HepG2 (cell line): ENCODE data around the gene FXYD4. TPM values are rescaled to one million over a fixed set of nuclear protein-coding genes. Genes with fewer than 3 reads are reported as not detected.

Experiments
- IRF9 ChIP-seq: sonication (generic); formaldehyde crosslinking; IDR thresholded peaks from 2 replicates; pipeline ENCODE4 v1.8.0; 2022; ENCODE audit warnings: missing genetic modification reagents, mild to moderate bottlenecking, borderline replicate concordance
- RFXAP ChIP-seq: sonication (generic); formaldehyde crosslinking; IDR thresholded peaks from 2 replicates; pipeline ENCODE4 v1.4.0; 2020; ENCODE audit warnings: missing genetic modification reagents, borderline replicate concordance
- SMYD3 ChIP-seq: sonication (generic); formaldehyde crosslinking; IDR thresholded peaks from 2 replicates; pipeline ENCODE4 v1.8.1; 2023; ENCODE audit warnings: mild to moderate bottlenecking, missing genetic modification reagents
- SYNCRIP ChIP-seq: fragments of 200-400 bp; formaldehyde crosslinking; IDR thresholded peaks from 2 replicates; pipeline ENCODE4 v1.6.1; 2018; ENCODE audit warnings: mild to moderate bottlenecking, low read depth, low read length; ENCODE audit not compliant: insufficient read depth
- TBX3 ChIP-seq: fragments of 450-650 bp; IDR thresholded peaks from 2 replicates; pipeline ENCODE4 v1.6.1; 2017; ENCODE audit warnings: antibody characterized with exemption, mild to moderate bottlenecking, inconsistent platforms, borderline replicate concordance
- ZEB1 ChIP-seq: IDR thresholded peaks from 2 replicates; pipeline ENCODE4 v1.6.1; 2012; ENCODE audit warnings: mild to moderate bottlenecking, low read depth, inconsistent platforms; ENCODE audit not compliant: insufficient replicate concordance
- ZKSCAN1 ChIP-seq: fragments of 150-350 bp; IDR thresholded peaks from 2 replicates; pipeline ENCODE4 v1.6.1; 2014; ENCODE audit warnings: low read length
- ZKSCAN8 ChIP-seq: IDR thresholded peaks from 2 replicates; pipeline ENCODE4 v1.6.1; 2016; ENCODE audit warnings: borderline replicate concordance, missing genetic modification reagents, missing compliant biosample characterization
- ZNF597 ChIP-seq: sonication (generic); formaldehyde crosslinking; IDR thresholded peaks from 2 replicates; pipeline ENCODE4 v1.5.0; 2020; ENCODE audit warnings: missing genetic modification reagents
- ZNF816 ChIP-seq: sonication (generic); formaldehyde crosslinking; IDR thresholded peaks from 2 replicates; pipeline ENCODE4 v1.8.0; 2022; ENCODE audit warnings: missing genetic modification reagents, mild to moderate bottlenecking, borderline replicate concordance
- polyA plus RNA-seq, 8 experiments: library from polyadenylated mRNA; depleted of rRNA in 3 of 8; stranded (reverse) in 7 of 8; unstranded in 1 of 8; fragments of >200 nt; fragmentation: Illumina TruSeq in 4 of 8; extraction: Trizol in 4 of 8; gene quantifications; 2 replicates each; pipeline versions ENCODE4 v1.2.1 to v1.2.3, GENCODE V29; 2011 to 2016; ENCODE audit warnings: low read depth in 4 of 8, missing spikeins in 1 of 8, mixed read lengths in 1 of 8; ENCODE audit not compliant: insufficient read depth in 1 of 8
- total RNA-seq, 5 experiments: library from RNA; depleted of rRNA; stranded (reverse); fragments of >200 nt; fragmentation: Illumina TruSeq; extraction: Trizol; gene quantifications; 2 replicates each; pipeline ENCODE4 v1.2.3, GENCODE V29; 2016; ENCODE audit warnings: low read depth in 1 of 5
- TF ChIP-seq, protein P1 (sequence below): sonication (generic); IDR thresholded peaks from 2 replicates; pipeline ENCODE4 v1.6.1; 2016; ENCODE audit warnings: low read depth, borderline replicate concordance
- TF ChIP-seq, protein P2 (sequence below): sonication (generic); formaldehyde crosslinking; IDR thresholded peaks from 2 replicates; pipeline ENCODE4 v1.4.0; 2020; ENCODE audit warnings: mild to moderate bottlenecking, missing genetic modification reagents
- TF ChIP-seq, protein P3 (sequence below): sonication (generic); formaldehyde crosslinking; IDR thresholded peaks from 2 replicates; pipeline ENCODE4 v1.4.0; 2020; ENCODE audit warnings: mild to moderate bottlenecking, missing genetic modification reagents, borderline replicate concordance
- TF ChIP-seq, protein P4 (sequence below): IDR thresholded peaks from 2 replicates; pipeline ENCODE4 v1.6.1; 2016; ENCODE audit warnings: mild to moderate bottlenecking
- TF ChIP-seq, protein P5 (sequence below): sonication (generic); formaldehyde crosslinking; IDR thresholded peaks from 2 replicates; pipeline ENCODE4 v1.5.0; 2020; ENCODE audit warnings: mild to moderate bottlenecking, missing genetic modification reagents, borderline replicate concordance

The FXYD4 gene
- total and polyA plus RNA-seq, 2 of the 13 experiments (the other 11 are each of a cell fraction or from before 2014, with no cell fraction given), result not detected

DNA sequence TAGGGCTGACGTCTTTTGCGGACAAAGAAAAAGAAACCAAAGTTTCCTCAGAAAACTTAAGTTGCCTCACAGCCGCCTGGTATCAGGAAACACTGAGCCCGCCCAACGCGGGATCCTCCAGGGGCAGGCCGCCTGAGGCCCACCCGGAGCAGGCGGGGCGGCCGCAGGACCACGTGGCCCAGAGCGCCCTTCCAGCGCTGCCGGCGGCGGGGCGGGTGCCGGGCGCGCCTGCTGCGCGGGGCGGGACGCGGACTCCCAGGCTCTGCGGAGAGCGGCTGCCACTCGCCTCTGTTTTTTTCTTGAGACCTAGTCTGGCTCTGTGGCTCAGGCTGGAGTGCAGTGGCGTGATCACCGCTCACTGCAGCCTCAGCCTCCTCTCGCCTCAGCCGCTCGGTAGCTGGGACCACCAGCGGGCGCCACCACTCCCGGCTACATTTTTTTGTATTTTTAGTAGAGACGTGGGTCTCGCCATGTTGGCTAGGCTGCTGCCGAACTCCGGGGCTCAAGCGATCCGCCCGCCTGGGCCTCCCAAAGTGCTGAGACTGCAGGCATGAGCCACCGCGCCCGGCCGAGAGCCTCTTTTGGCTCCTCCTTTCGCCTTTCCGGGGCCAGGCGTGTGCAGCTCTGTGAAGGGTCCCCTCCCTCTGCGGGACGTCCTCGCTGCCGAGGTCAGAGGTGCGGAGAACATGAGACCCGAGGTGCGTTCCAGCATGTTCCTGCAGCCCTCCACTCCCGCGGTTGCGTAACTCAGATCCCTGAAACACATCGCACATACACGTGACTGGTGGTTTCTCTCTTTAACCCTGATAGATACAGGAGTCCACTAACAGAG, 49.1 kb downstream of the FXYD4 start (continued):
- TF ChIP-seq, protein P1, sequence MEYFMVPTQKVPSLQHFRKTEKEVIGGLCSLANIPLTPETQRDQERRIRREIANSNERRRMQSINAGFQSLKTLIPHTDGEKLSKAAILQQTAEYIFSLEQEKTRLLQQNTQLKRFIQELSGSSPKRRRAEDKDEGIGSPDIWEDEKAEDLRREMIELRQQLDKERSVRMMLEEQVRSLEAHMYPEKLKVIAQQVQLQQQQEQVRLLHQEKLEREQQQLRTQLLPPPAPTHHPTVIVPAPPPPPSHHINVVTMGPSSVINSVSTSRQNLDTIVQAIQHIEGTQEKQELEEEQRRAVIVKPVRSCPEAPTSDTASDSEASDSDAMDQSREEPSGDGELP, result no peak
- TF ChIP-seq ZKSCAN1 (0 out of 2 replicates have a peak, but pooled peaks have one; percentile 41), RFXAP (CRISPR knock-in tag) (peak; percentile 96), ZNF816 (CRISPR knock-in tag) (peak; percentile 61; the same call in 1 of the 2 replicates), ZKSCAN8 (peak; percentile 74), ZNF597 (CRISPR knock-in tag) (no peak), SMYD3 (peak; percentile 94; the same call in 1 of the 2 replicates), ZEB1 (no peak), TBX3 (peak; percentile 72; the same call in 1 of the 2 replicates), IRF9 (CRISPR knock-in tag) (peak; percentile 98), SYNCRIP (no peak)
- TF ChIP-seq, protein P2, sequence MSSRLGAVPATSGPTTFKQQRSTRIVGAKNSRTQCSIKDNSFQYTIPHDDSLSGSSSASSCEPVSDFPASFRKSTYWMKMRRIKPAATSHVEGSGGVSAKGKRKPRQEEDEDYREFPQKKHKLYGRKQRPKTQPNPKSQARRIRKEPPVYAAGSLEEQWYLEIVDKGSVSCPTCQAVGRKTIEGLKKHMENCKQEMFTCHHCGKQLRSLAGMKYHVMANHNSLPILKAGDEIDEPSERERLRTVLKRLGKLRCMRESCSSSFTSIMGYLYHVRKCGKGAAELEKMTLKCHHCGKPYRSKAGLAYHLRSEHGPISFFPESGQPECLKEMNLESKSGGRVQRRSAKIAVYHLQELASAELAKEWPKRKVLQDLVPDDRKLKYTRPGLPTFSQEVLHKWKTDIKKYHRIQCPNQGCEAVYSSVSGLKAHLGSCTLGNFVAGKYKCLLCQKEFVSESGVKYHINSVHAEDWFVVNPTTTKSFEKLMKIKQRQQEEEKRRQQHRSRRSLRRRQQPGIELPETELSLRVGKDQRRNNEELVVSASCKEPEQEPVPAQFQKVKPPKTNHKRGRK (CRISPR knock-in tag), result peak; percentile 61; the same call in 1 of the 2 replicates
- TF ChIP-seq, protein P3, sequence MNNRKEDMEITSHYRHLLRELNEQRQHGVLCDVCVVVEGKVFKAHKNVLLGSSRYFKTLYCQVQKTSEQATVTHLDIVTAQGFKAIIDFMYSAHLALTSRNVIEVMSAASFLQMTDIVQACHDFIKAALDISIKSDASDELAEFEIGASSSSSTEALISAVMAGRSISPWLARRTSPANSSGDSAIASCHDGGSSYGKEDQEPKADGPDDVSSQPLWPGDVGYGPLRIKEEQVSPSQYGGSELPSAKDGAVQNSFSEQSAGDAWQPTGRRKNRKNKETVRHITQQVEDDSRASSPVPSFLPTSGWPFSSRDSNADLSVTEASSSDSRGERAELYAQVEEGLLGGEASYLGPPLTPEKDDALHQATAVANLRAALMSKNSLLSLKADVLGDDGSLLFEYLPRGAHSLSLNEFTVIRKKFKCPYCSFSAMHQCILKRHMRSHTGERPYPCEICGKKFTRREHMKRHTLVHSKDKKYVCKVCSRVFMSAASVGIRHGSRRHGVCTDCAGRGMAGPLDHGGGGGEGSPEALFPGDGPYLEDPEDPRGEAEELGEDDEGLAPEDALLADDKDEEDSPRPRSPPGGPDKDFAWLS (CRISPR knock-in tag), result no peak
- TF ChIP-seq, protein P4, sequence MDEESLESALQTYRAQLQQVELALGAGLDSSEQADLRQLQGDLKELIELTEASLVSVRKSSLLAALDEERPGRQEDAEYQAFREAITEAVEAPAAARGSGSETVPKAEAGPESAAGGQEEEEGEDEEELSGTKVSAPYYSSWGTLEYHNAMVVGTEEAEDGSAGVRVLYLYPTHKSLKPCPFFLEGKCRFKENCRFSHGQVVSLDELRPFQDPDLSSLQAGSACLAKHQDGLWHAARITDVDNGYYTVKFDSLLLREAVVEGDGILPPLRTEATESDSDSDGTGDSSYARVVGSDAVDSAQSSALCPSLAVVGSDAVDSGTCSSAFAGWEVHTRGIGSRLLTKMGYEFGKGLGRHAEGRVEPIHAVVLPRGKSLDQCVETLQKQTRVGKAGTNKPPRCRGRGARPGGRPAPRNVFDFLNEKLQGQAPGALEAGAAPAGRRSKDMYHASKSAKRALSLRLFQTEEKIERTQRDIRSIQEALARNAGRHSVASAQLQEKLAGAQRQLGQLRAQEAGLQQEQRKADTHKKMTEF, result peak; percentile 96
- TF ChIP-seq, protein P5, sequence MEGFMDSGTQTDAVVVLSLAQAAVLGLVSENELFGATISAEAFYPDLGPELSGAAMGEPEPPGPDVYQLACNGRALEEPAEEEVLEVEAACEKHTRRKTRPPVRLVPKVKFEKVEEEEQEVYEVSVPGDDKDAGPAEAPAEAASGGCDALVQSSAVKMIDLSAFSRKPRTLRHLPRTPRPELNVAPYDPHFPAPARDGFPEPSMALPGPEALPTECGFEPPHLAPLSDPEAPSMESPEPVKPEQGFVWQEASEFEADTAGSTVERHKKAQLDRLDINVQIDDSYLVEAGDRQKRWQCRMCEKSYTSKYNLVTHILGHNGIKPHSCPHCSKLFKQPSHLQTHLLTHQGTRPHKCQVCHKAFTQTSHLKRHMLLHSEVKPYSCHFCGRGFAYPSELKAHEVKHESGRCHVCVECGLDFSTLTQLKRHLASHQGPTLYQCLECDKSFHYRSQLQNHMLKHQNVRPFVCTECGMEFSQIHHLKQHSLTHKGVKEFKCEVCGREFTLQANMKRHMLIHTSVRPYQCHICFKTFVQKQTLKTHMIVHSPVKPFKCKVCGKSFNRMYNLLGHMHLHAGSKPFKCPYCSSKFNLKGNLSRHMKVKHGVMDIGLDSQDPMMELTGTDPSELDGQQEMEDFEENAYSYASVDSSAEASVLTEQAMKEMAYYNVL (CRISPR knock-in tag), result peak; percentile 94
